ENCODE data around the gene HTT. TPM values are rescaled to one million over a fixed set of nuclear protein-coding genes. Genes with fewer than 3 reads are reported as not detected.

HTT gene
- total and polyA plus RNA-seq, 9 of the 15 experiments (the other 6 are each of a cell fraction or from before 2014, with no cell fraction given), result 0.66 to 31.6 (median 14.7) TPM

- H3K27ac ChIP-seq (ENCODE audit: extremely low read depth, low read depth, low read length), result no peak overlapping the region
- POLR2A ChIA-PET, result interaction anchor here (0.7 kb wide), 1 partner anchor 22 kb away, joined by 3 read pairs; no protein-coding TSS in a partner anchor
- H3K9me3 ChIP-seq (replicated peaks; ENCODE audit: control insufficient read depth, insufficient read depth, low read depth, low read length), result no peaks in the 10 kb centered on the region
- intact Hi-C loops (cut with micrococcal nuclease) (no loop called here), in situ Hi-C loops (cut with MboI) (no loop called here)
- no peaks in the 10 kb centered on the region for H3K9me1 ChIP-seq (ENCODE audit: control insufficient read depth, insufficient read depth, low read length)
- CTCF ChIA-PET (ENCODE audit: low intra/inter-chr PET ratio), result no interaction called here
- H3K4me2 ChIP-seq (ENCODE audit: insufficient read depth, low read length), result no peak overlapping the region
- no peak overlapping the region for H3K9ac ChIP-seq (ENCODE audit: insufficient read depth in 1 of 2, low read depth in 2 of 2, low read length in 2 of 2)
- TF ChIP-seq RB1 (IDR thresholded peaks at IDR 0.05; ENCODE audit: low read depth), result no peak
- TF ChIP-seq TCF15 (CRISPR knock-in tag; IDR thresholded peaks at IDR 0.05), result no peak
- TF ChIP-seq HSF4 (CRISPR knock-in tag; IDR thresholded peaks at IDR 0.05; ENCODE audit: borderline replicate concordance), result no peak
- no peak for TF ChIP-seq GATAD2B (IDR thresholded peaks at IDR 0.05; ENCODE audit: borderline replicate concordance)
- TF ChIP-seq ARID3A (IDR thresholded peaks at IDR 0.05; ENCODE audit: borderline replicate concordance, low read depth, low read length), result no peak
- TF ChIP-seq MAFK (IDR thresholded peaks at IDR 0.05; ENCODE audit: low read length), result no peak
- TF ChIP-seq FOXO4 (CRISPR knock-in tag; IDR thresholded peaks at IDR 0.05), result no peak
- no peak for TF ChIP-seq SNRNP70 (optimal IDR thresholded peaks at IDR 0.05; ENCODE audit: low read depth, low read length)
- TF ChIP-seq DLX4 (CRISPR knock-in tag; IDR thresholded peaks at IDR 0.05), result no peak
- no peak for TF ChIP-seq SRSF3 (IDR thresholded peaks at IDR 0.05; ENCODE audit: insufficient read depth, low read length)
- no peak for TF ChIP-seq BCOR (IDR thresholded peaks at IDR 0.05)
- peaks cover 59 to 71% of the 10 kb centered on the region in 2 experiments for H3K27me3 ChIP-seq (ENCODE audit: control insufficient read depth in 2 of 2, insufficient read depth in 2 of 2, low read length in 2 of 2)
- H3K79me2 ChIP-seq (ENCODE audit: control insufficient read depth, insufficient read depth, low read length), result no peaks in the 10 kb centered on the region
- no peak overlapping the region for H2AFZ ChIP-seq (ENCODE audit: low read depth, low read length)
- no peak for ATAC-seq
- no TSS peak for BruUV-seq (replicated peaks)
- no peaks in the 10 kb centered on the region; the same call in none of the 2 replicates for H4K20me1 ChIP-seq (replicated peaks; ENCODE audit: control insufficient read depth, insufficient read depth, low read length)
- H3K36me3 ChIP-seq (ENCODE audit: control insufficient read depth, insufficient read depth, low read length), result no peaks in the 10 kb centered on the region
- no peak overlapping the region for H3K4me3 ChIP-seq
- no peak for DNase-seq (ENCODE audit: extremely low read depth in 1 of 4, low spot score in 3 of 4)
- 14% methylated on average over 13 of the region's 13 CpGs for WGBS (ENCODE audit: insufficient coverage, low coverage, missing lambda C conversion rate)
- no peak for FAIRE-seq
- peaks cover 0 to 16% of the 10 kb centered on the region in 2 experiments; a peak in 1 of 5 replicates for H3K4me1 ChIP-seq (replicated peaks in 1 of 2; ENCODE audit: control insufficient read depth in 2 of 2, insufficient read depth in 2 of 2, low read length in 2 of 2)
These were observed 209.4 kb downstream of the HTT start for GRCh38 chr4:3283916-3284315.
